Colonic mucosa (tissue), 4 donors: ENCODE measurements around the gene RFX3. TPM values are rescaled to one million over a fixed set of nuclear protein-coding genes. Genes with fewer than 3 reads are reported as not detected.

Source experiments
- DNase-seq: peaks from one replicate; pipeline ENCODE4 v3.0.0-alpha.2; 2020
- H3K27ac ChIP-seq: fragments of 200-600 bp; one replicate; pipeline ENCODE4 v1.8.0; 2021
- H3K27me3 ChIP-seq: fragments of 200-600 bp; one replicate; pipeline ENCODE4 v1.8.0; 2021
- H3K36me3 ChIP-seq: fragments of 200-600 bp; one replicate; pipeline ENCODE4 v1.8.0; 2021
- H3K4me1 ChIP-seq: fragments of 200-600 bp; one replicate; pipeline ENCODE4 v1.8.0; 2021; ENCODE audit warnings: mild to moderate bottlenecking
- H3K4me3 ChIP-seq: fragments of 200-600 bp; one replicate; pipeline ENCODE4 v1.8.0; 2021
- H3K9ac ChIP-seq, 2 donors: one replicate each; pipeline ENCODE4 v1.7.0; 2013; ENCODE audit warnings: control low read depth in 2 of 2, low read depth in 2 of 2, low read length in 2 of 2
- H3K9me3 ChIP-seq: fragments of 200-600 bp; one replicate; pipeline ENCODE4 v1.8.0; 2021
- CTCF ChIP-seq: fragments of 200-600 bp; IDR thresholded peaks from one replicate; pipeline ENCODE4 v1.8.0; 2022; ENCODE audit warnings: antibody characterized with exemption, mild to moderate bottlenecking
- intact Hi-C: fragments of 100-400 bp; cut with DNase I; formaldehyde crosslinking; loops from one replicate; pipeline ENCODE4 v1.14.1; 2022
- total RNA-seq, 2 donors: library from RNA; stranded (reverse); fragmentation: NEBNext Ultra II Directional in 1 of 2; extraction: Animal tissue kit (Norgen Biotek cat#: 25700) in 1 of 2; gene quantifications; one replicate each; pipeline ENCODE4 v1.2.1, GENCODE V29; 2021
- donor health status: healthy.
- donor health status: DM: no; HTN: no; CAD: no.
- donor health status: DM: no; HTN: no; CAD: no.

RFX3 gene
- total RNA-seq, 2 donors from 2014 or later, result 9.8 to 12.1 TPM

GRCh38 chr9:3477236-3477834, 48.5 kb downstream of the RFX3 start:
- Histone ChIP-seq H3K4me1 (no peaks in the 10 kb centered on the region), H3K27ac (no peak overlapping the region), H3K27me3 (no peaks in the 10 kb centered on the region), H3K9ac (no peak overlapping the region), H3K9me3 (no peaks in the 10 kb centered on the region), H3K4me3 (no peak overlapping the region), H3K36me3 (no peaks in the 10 kb centered on the region)
- intact Hi-C loops, result no loop called here
- no peak for TF ChIP-seq CTCF
- no peak for DNase-seq

- Histone ChIP-seq H3K9ac (no peak overlapping the region), H3K4me3 (no peak overlapping the region), H3K27me3 (no peaks in the 10 kb centered on the region), H3K9me3 (no peaks in the 10 kb centered on the region), H3K36me3 (no peaks in the 10 kb centered on the region), H3K4me1 (no peaks in the 10 kb centered on the region), H3K27ac (no peak overlapping the region)
- no peak for TF ChIP-seq CTCF
- DNase-seq, result no peak
- intact Hi-C loops, result no loop called here
Observed at GRCh38 chr9:3475300-3476020, 50.3 kb downstream of the RFX3 start.

DNA sequence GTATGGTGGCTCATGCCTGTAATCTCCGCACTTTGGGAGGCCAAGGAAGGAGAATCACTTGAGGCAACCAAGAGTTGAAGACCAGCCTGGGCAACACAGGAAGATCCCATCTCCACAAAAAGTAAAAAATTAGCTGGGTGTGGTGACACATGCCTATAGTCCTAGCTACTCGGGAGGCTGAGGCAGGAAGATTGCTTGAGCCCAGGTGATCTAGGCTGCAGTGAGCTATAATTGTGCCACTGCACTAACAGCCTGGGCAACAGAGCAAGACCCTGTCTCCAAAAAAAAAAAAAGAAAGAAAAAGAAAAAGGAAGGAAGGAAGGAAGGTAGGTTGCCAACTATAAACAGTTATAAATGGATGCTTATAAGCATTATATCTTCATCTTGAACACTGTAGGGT, 51.0 kb downstream of the RFX3 start:
- H3K9ac ChIP-seq, result no peak overlapping the region
- H3K4me3 ChIP-seq, result no peak overlapping the region
- no peaks in the 10 kb centered on the region for H3K27me3 ChIP-seq
- no peaks in the 10 kb centered on the region for H3K9me3 ChIP-seq
- H3K36me3 ChIP-seq, result no peaks in the 10 kb centered on the region
- intact Hi-C loops, result no loop called here
- TF ChIP-seq CTCF, result no peak
- no peaks in the 10 kb centered on the region for H3K4me1 ChIP-seq
- no peak for DNase-seq
- H3K27ac ChIP-seq, result no peak overlapping the region

GRCh38 chr9:3473405-3473804, 52.4 kb downstream of the RFX3 start:
- DNase-seq, result no peak
- intact Hi-C loops, result no loop called here
- Histone ChIP-seq H3K27ac (no peak overlapping the region), H3K4me3 (no peak overlapping the region), H3K9me3 (no peaks in the 10 kb centered on the region), H3K27me3 (no peaks in the 10 kb centered on the region), H3K9ac (no peak overlapping the region), H3K4me1 (no peaks in the 10 kb centered on the region), H3K36me3 (no peaks in the 10 kb centered on the region)
- TF ChIP-seq CTCF, result no peak

DNA sequence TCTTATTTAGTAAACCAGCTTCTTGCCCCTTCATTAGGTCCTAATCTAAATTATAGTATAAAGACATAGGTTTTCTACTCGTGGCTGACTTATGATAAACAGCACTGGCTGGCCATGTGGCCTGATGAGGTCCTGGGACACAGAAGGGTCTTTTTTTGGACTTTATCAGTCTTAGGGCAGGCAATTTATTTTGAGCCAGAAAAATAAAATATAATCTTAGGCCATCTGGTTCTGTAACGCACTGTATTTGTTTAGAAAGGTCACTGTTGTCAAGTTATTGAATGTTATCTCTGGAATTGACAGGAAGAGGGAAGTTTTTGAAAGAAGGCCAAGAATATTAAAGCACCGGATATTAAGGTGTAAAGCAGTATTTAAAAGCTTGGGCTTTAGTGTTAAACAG, 53.9 kb downstream of the RFX3 start:
- Histone ChIP-seq H3K36me3 (no peaks in the 10 kb centered on the region), H3K9me3 (no peaks in the 10 kb centered on the region), H3K27ac (no peak overlapping the region), H3K9ac (no peak overlapping the region), H3K27me3 (no peaks in the 10 kb centered on the region), H3K4me1 (no peaks in the 10 kb centered on the region), H3K4me3 (no peak overlapping the region)
- DNase-seq, result no peak
- intact Hi-C loops, result no loop called here
- no peak for TF ChIP-seq CTCF
